Mucosa of stomach (tissue), 1 donor: ENCODE data around the gene CD164L2.

Experiments
- H3K27me3 ChIP-seq: one replicate; pipeline ENCODE4 v1.7.0; 2013; ENCODE audit warnings: mild to moderate bottlenecking, low read length; ENCODE audit not compliant: control insufficient read depth, insufficient read depth
- H3K36me3 ChIP-seq: one replicate; pipeline ENCODE4 v1.7.0; 2013; ENCODE audit warnings: low read length; ENCODE audit not compliant: control insufficient read depth, insufficient read depth
- H3K4me1 ChIP-seq: one replicate; pipeline ENCODE4 v1.7.0; 2013; ENCODE audit warnings: mild to moderate bottlenecking, low read length; ENCODE audit not compliant: control insufficient read depth, insufficient read depth
- H3K4me3 ChIP-seq: one replicate; pipeline ENCODE4 v1.7.0; 2013; ENCODE audit warnings: low read length
- H3K9ac ChIP-seq: one replicate; pipeline ENCODE4 v1.7.0; 2013; ENCODE audit warnings: mild to moderate bottlenecking, low read length, moderate library complexity
- H3K9me3 ChIP-seq: one replicate; pipeline ENCODE4 v1.7.0; 2013; ENCODE audit warnings: mild to moderate bottlenecking, low read length, moderate library complexity; ENCODE audit not compliant: control insufficient read depth
- donor health status: Pancreatic carcinoma.

CD164L2 gene

GRCh38 chr1:27365372-27366112, 17.6 kb downstream of the CD164L2 start:
- Histone ChIP-seq H3K4me1 (peaks cover 22% of the 10 kb centered on the region), H3K9me3 (no peaks in the 10 kb centered on the region), H3K27me3 (no peaks in the 10 kb centered on the region), H3K4me3 (peak overlapping the region; percentile 31), H3K36me3 (no peaks in the 10 kb centered on the region), H3K9ac (peak overlapping the region; percentile 68)

- peaks cover 22% of the 10 kb centered on the region for H3K4me1 ChIP-seq
- no peaks in the 10 kb centered on the region for H3K9me3 ChIP-seq
- H3K36me3 ChIP-seq, result no peaks in the 10 kb centered on the region
- peak overlapping the region; percentile 23 for H3K4me3 ChIP-seq
- no peaks in the 10 kb centered on the region for H3K27me3 ChIP-seq
- H3K9ac ChIP-seq, result peak overlapping the region; percentile 68
Observed at GRCh38 chr1:27364696-27365371, 18.3 kb downstream of the CD164L2 start.

- H3K4me1 ChIP-seq, result peaks cover 22% of the 10 kb centered on the region
- no peaks in the 10 kb centered on the region for H3K36me3 ChIP-seq
Observed at GRCh38 chr1:27363766-27364695, 19.1 kb downstream of the CD164L2 start.

GRCh38 chr1:27361553-27361952, 21.6 kb downstream of the CD164L2 start:
- no peaks in the 10 kb centered on the region for H3K27me3 ChIP-seq
- no peaks in the 10 kb centered on the region for H3K36me3 ChIP-seq
- H3K9ac ChIP-seq, result no peak overlapping the region
- H3K4me3 ChIP-seq, result no peak overlapping the region
- no peaks in the 10 kb centered on the region for H3K9me3 ChIP-seq
- peaks cover 25% of the 10 kb centered on the region for H3K4me1 ChIP-seq

More at GRCh38 chr1:27363766-27364695, 19.1 kb downstream of the CD164L2 start:
- H3K9ac ChIP-seq, result no peak overlapping the region
- H3K9me3 ChIP-seq, result no peaks in the 10 kb centered on the region
- no peaks in the 10 kb centered on the region for H3K27me3 ChIP-seq
- no peak overlapping the region for H3K4me3 ChIP-seq

- Histone ChIP-seq H3K9ac (no peak overlapping the region), H3K9me3 (no peaks in the 10 kb centered on the region), H3K27me3 (no peaks in the 10 kb centered on the region), H3K4me3 (no peak overlapping the region), H3K36me3 (no peaks in the 10 kb centered on the region), H3K4me1 (peaks cover 30% of the 10 kb centered on the region)
Observed at GRCh38 chr1:27361044-27361402, 22.1 kb downstream of the CD164L2 start.

- Histone ChIP-seq H3K36me3 (no peaks in the 10 kb centered on the region), H3K9me3 (no peaks in the 10 kb centered on the region)
Observed at GRCh38 chr1:27360159-27361043, 22.7 kb downstream of the CD164L2 start.

GRCh38 chr1:27359822-27360158, 23.3 kb downstream of the CD164L2 start:
- no peaks in the 10 kb centered on the region for H3K36me3 ChIP-seq
- no peaks in the 10 kb centered on the region for H3K27me3 ChIP-seq
- no peaks in the 10 kb centered on the region for H3K9me3 ChIP-seq
- H3K4me1 ChIP-seq, result peaks cover 23% of the 10 kb centered on the region
- H3K4me3 ChIP-seq, result no peak overlapping the region
- no peak overlapping the region for H3K9ac ChIP-seq

More at GRCh38 chr1:27360159-27361043, 22.7 kb downstream of the CD164L2 start:
- no peak overlapping the region for H3K4me3 ChIP-seq
- no peak overlapping the region for H3K9ac ChIP-seq
- peaks cover 29% of the 10 kb centered on the region for H3K4me1 ChIP-seq
- H3K27me3 ChIP-seq, result no peaks in the 10 kb centered on the region

GRCh38 chr1:27358928-27359313, 24.2 kb downstream of the CD164L2 start:
- H3K9me3 ChIP-seq, result no peaks in the 10 kb centered on the region
- peaks cover 19% of the 10 kb centered on the region for H3K4me1 ChIP-seq
- H3K9ac ChIP-seq, result no peak overlapping the region
- no peaks in the 10 kb centered on the region for H3K36me3 ChIP-seq
- no peaks in the 10 kb centered on the region for H3K27me3 ChIP-seq
- H3K4me3 ChIP-seq, result no peak overlapping the region

GRCh38 chr1:27358038-27358927, 24.9 kb downstream of the CD164L2 start:
- H3K27me3 ChIP-seq, result no peaks in the 10 kb centered on the region
- no peaks in the 10 kb centered on the region for H3K9me3 ChIP-seq
- no peak overlapping the region for H3K9ac ChIP-seq
- peaks cover 19% of the 10 kb centered on the region for H3K4me1 ChIP-seq
- H3K36me3 ChIP-seq, result no peaks in the 10 kb centered on the region
- H3K4me3 ChIP-seq, result no peak overlapping the region

- Histone ChIP-seq H3K9me3 (no peaks in the 10 kb centered on the region), H3K36me3 (no peaks in the 10 kb centered on the region), H3K4me1 (peaks cover 19% of the 10 kb centered on the region), H3K4me3 (peak overlapping the region; percentile 10), H3K9ac (peak overlapping the region; percentile 67), H3K27me3 (no peaks in the 10 kb centered on the region)
Observed at GRCh38 chr1:27357281-27358037, 25.7 kb downstream of the CD164L2 start.
